ENCODE results near the gene ENO2.
"Not testable (repeated sequence)": the region's sequence is repeated elsewhere in the genome, so short reads cannot be mapped to it uniquely, and the experiment has no call there.

ENO2 gene

GRCh38 chr12:6886206-6886999 is 28.0 kb upstream of the ENO2 start:
- DNase-seq (ENCODE audit: low read depth in 3 of 3), result not testable (repeated sequence)

GRCh38 chr12:6887460-6887859 is 26.9 kb upstream of the ENO2 start:
- no peak for DNase-seq (ENCODE audit: low read depth in 3 of 3)

GRCh38 chr12:6888360-6888759 is 26.0 kb upstream of the ENO2 start:
- no peak for DNase-seq (ENCODE audit: low read depth in 3 of 3)

- not testable (repeated sequence) for DNase-seq (ENCODE audit: low read depth in 3 of 3)
These were observed 25.6 kb upstream of the ENO2 start for GRCh38 chr12:6888794-6889193.

GRCh38 chr12:6889775-6890573 is 24.4 kb upstream of the ENO2 start:
- DNase-seq (ENCODE audit: low read depth in 3 of 3), result not testable (repeated sequence)

- peak; percentile 97 to 98 (median 98) for DNase-seq (ENCODE audit: low read depth in 3 of 3)
These were observed 23.4 kb upstream of the ENO2 start for GRCh38 chr12:6890789-6891645.

- no peak for DNase-seq (ENCODE audit: low read depth in 3 of 3)
These were observed 22.8 kb upstream of the ENO2 start for GRCh38 chr12:6891646-6892001.

- DNase-seq (ENCODE audit: low read depth in 3 of 3), result not testable (repeated sequence)
These were observed 21.7 kb upstream of the ENO2 start for GRCh38 chr12:6892683-6893082.

GRCh38 chr12:6894321-6894720 is 20.1 kb upstream of the ENO2 start:
- no peak for DNase-seq (ENCODE audit: low read depth in 3 of 3)

- DNase-seq (ENCODE audit: low read depth in 3 of 3), result no peak
These were observed 17.4 kb upstream of the ENO2 start for GRCh38 chr12:6896846-6897435.

- no peak for DNase-seq (ENCODE audit: low read depth in 3 of 3)
These were observed 15.0 kb upstream of the ENO2 start for GRCh38 chr12:6899427-6899826.

- no peak for DNase-seq (ENCODE audit: low read depth in 3 of 3)
These were observed 14.4 kb upstream of the ENO2 start for GRCh38 chr12:6899837-6900519.

- DNase-seq (ENCODE audit: low read depth in 3 of 3), result no peak
These were observed 11.9 kb upstream of the ENO2 start for GRCh38 chr12:6902448-6902847.

- DNase-seq (ENCODE audit: low read depth in 3 of 3), result no peak
These were observed 10.7 kb upstream of the ENO2 start for GRCh38 chr12:6903722-6904121.

GRCh38 chr12:6904280-6905276 is 9.8 kb upstream of the ENO2 start, which contains the start of gene LRRC23:
Gene LRRC23 (plus strand): TSS chr12:6904822. CDS start chr12:6905634, 812 bp downstream.
- peak; percentile 92 to 93 (median 93) for DNase-seq (ENCODE audit: low read depth in 3 of 3)

GRCh38 chr12:6905414-6906040 is 8.9 kb upstream of the ENO2 start:
- no peak for DNase-seq (ENCODE audit: low read depth in 3 of 3)

GRCh38 chr12:6908141-6908540 is 6.2 kb upstream of the ENO2 start:
- not testable (repeated sequence) for DNase-seq (ENCODE audit: low read depth in 3 of 3)

- DNase-seq (ENCODE audit: low read depth in 3 of 3), result no peak
These were observed 4.8 kb upstream of the ENO2 start for GRCh38 chr12:6909421-6910145.
